ENCODE data around the gene PTK7.

PTK7 gene

DNA sequence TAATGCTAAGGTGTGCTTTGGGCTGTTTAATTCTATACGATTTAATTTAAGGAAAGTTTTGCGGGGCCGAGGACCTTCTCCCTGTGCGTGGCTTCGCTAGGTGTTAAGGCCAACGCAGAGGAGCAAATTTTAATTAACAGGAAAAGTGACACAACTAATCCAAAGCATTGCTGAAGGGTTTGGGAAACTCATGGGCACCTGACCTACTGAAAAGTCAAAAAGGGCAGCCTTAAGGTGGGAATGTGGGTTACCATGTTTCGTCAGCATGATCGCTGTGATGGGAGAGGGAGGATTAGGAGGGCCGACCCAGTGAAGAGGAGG lies 105.5 kb downstream of the PTK7 start:
- no peak for DNase-seq

DNA sequence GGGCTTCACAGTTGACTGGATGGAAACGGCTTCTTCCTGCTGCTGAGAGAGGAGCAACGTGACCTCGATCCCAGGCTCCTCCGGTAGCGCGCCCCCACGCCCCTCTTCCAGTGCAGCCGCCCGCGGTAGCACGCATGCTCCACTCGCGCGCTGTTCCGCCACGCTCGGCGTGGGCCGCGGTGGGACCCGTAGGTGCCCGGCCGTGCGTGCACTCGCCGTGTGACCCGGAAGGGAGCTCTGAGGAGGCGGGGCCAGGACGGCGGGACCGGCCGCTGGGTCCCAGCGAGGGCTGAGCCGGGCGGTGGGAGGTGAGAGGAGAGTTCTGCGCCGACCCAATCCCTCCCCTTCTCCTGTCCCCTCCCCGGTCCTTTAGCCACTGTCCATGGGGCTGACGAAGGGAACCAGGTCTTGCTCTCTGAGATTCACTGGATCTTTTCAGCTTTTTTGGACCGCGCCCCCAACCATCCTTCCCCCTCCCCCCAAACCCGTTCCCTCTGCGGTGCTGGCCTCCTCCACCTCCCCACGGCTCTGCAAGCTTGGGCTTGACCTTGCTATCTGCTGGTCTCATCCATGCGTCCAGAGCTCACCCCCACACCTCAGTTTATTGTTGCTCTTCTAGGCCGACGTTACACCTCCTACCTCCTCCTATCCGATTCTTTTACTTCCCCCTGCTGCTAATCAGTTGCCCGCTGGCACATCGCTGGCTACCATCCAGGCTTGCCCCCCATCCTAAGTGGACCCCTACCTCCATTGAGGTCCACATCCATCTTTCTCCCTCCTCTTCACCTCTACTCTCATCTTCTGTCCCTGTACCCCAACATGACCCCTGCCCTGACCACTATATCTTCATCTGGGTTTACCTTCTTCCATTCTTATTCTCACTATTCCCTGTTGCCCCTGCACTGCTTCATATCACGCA lies 106.1 kb downstream of the PTK7 start, which contains the start of gene CUL9:
Gene CUL9 (plus strand): TSS at position 255 of the 919 bp plus-strand sequence. CDS start 2,115 bp downstream, outside the sequence.
- peak; percentile 89 for DNase-seq

DNA sequence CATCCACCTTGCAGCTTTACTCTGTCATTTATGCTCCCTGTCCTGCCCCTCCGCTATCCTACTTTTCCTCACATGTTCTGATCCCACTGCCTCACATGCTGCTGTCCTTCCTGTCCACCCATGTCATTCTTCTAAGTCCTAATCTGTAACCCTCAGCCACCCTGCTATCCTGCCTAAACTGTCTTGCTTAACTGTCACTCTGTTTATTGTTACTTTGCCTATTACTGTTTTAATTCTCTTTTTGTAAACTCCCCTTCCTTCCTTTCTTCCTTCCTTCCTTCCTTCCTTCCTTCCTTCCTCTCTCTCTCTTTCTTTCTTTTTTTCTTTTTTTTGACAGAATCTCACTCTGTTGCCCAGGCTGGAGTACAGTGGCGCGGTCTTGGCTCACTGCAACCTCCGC lies 107.3 kb downstream of the PTK7 start:
- DNase-seq = peak; percentile 36

DNA sequence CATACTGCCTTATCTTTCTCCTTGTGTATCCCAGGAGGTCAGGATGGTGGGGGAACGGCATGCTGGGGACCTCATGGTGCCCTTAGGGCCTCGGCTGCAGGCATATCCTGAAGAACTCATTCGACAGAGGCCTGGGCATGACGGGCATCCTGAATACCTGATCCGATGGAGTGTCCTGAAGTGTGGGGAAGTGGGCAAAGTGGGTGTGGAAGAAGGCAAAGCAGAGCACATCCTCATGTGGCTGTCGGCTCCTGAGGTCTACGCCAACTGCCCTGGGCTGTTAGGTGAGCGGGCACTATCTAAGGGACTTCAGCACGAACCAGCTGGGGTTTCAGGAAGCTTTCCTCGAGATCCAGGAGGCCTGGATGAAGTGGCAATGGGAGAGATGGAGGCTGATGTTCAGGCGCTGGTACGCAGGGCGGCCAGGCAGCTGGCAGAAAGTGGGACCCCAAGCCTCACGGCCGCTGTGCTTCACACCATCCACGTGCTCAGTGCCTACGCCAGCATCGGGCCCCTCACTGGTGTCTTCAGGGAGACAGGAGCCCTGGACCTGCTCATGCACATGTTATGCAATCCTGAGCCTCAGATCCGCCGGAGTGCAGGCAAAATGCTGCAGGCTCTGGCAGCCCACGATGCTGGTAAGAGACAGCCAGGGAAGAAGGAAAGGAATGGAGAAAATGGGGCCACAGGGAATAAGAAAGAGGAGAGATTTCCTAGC lies 108.3 kb downstream of the PTK7 start:
- DNase-seq = no peak

DNA sequence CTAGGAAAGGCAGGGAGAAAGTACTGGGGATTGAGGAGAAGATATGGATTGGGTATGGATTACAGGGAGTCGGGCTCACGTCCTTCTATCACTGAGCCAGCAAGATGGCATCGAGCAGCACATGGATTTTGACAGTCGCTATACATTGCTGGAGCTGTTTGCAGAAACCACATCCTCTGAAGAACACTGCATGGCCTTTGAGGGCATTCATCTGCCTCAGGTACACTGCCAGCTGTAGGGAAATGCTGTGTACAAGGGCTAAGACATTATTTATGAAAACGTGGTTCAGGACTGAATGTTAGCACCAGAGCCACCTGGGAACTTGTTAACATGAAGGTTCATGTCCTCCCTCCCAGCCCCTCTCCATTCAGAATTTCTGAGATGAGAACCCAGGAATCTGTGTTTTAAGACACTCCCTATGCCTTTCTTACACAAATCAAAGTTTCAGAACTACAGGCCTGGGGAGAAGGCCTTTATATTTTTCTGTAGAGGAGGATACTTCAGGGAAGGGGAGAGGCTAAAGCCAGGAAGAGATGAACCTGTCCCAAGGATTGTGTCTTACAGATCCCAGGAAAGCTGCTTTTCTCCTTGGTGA lies 109.4 kb downstream of the PTK7 start:
- no peak for DNase-seq

DNA sequence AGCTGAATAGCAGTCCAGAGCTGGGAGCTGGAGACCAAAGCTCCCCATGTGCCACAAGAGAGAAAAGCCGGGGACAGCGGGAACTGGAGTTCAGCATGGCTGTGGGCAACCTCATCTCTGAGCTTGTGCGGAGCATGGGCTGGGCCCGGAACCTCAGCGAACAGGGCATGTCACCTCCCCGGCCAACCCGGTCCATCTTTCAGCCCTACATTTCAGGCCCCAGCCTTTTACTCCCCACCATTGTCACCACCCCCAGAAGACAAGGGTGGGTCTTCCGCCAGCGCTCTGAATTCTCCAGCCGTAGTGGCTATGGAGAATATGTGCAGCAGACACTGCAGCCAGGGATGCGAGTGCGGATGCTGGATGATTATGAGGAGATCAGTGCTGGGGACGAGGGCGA lies 109.9 kb downstream of the PTK7 start:
- no peak for DNase-seq

DNA sequence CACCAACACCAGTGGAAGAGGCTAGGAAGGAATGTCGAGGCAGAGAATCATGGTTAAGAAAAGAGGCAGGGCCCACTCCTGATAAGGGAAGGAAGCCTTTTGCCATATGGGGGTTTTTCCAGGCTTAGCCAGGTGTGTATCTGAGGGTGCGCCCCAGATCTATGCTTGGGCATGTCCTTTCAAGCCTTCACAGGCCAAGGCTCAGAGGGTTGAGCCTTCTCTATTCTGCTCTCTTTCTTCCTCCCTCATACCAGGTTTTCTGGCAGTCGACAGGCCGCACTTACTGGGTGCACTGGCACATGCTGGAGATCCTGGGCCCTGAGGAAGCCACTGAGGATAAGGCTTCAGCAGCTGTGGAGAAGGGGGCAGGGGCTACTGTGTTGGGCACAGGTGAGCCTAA lies 110.6 kb downstream of the PTK7 start:
- no peak for DNase-seq

DNA sequence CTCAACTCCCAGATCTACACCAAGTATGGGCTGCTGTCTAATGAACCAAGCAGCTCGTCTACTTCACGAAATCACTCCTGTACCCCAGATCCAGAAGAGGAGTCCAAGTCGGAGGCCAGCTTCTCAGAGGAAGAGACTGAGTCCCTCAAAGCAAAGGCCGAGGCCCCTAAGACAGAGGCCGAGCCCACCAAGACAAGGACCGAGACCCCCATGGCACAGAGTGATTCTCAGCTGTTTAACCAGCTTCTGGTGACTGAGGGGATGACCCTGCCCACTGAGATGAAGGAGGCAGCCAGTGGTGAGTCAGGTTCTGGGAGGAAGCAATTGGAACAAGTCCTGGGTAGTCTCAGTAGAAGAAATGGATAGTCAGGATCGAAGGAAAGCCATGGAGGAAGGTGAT lies 111.7 kb downstream of the PTK7 start:
- DNase-seq = no peak

DNA sequence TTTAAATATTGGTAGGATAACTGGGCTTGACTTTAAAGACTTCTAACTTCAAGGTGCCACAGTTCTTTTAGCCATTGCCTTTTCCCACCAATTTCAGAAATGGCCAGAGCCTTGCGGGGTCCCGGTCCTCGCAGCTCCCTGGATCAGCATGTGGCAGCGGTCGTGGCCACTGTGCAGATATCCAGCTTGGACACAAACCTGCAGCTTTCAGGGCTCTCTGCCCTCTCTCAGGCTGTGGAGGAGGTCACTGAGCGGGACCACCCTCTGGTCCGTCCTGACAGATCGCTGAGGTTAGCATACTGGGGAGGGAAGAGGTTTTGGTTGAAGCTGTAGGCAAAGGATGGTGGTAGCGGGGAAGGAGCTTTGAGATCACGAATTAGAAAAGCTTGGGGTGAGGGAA lies 112.3 kb downstream of the PTK7 start:
- no peak for DNase-seq

DNA sequence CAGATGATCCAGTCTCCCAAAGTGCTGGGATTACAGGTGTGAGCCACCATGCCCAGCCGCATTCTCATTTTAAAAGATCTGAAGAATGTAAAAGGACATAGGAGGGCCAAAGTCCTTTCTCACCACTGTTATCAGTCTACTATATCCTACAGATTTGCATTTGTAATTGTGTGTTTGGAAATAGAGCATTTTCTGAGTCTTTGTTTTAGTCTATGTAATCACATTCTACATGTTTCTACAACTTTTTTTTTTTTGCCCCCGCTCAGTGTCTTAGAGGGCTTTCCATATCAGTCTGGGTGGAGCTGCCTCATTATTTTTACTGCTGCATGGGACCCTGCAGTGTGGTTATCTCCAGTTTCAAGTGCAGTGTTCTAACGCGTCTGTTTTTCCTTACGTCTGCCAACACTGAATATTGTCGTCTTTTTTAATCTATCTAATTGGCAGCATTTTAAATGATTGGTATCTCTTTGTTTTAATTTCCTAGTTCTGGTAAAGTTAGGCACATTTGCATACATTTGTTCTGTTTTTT lies 113.7 kb downstream of the PTK7 start:
- DNase-seq = peak; percentile 76

DNA sequence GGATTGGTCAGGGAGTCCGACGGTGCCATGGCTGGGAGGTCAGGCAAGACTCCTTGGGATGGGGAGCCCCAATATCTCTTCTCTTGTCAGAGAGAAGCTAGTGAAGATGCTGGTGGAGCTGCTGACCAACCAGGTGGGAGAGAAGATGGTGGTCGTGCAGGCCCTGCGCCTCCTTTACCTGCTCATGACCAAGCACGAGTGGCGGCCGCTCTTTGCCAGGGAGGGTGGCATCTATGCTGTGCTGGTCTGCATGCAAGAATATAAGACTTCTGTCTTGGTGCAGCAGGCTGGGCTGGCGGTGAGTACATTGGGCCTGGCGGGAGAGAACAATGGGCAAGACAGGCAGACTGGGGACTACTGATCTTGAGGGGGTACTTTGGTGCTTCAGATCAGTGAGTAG lies 116.8 kb downstream of the PTK7 start:
- DNase-seq = no peak

DNA sequence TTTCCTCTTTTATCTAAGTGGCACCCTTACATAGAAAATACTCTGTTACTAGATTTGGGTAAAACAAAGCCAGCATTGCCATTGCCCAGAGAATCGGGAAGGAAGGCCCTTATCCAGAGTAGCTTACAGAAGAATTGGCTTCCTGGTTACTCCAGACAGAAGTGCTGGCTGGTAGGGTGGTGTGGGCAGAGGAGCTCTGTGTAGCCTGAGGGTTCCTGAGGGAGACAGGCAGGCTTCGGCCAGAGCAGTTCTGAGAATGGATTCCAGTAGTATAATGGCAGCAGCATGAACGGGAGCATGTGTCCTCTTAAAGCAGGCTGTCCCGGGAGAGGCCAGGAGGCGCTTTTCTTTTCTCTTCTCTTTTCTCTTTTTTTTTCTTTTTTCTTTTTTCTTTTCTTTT lies 117.8 kb downstream of the PTK7 start:
- DNase-seq = no peak

DNA sequence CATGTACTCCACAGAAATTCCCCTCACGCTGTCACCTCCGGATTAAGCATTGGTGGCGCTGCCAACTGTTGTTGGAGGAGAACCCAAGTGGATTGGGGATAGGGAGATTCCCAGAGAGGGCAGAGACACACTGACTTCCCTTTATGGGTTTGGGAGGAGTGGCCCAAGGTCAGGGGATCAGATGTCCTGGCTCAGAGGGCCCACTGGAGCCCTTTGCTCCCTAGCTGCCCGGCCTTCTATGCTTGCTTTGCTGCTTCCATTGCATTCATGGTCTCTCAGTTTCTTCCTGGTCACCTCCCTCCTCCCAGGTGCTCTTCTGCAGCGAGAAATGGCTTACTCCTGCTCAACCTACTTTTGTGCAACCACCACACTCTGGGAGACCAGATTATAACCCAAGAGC lies 120.2 kb downstream of the PTK7 start:
- no peak for DNase-seq

DNA sequence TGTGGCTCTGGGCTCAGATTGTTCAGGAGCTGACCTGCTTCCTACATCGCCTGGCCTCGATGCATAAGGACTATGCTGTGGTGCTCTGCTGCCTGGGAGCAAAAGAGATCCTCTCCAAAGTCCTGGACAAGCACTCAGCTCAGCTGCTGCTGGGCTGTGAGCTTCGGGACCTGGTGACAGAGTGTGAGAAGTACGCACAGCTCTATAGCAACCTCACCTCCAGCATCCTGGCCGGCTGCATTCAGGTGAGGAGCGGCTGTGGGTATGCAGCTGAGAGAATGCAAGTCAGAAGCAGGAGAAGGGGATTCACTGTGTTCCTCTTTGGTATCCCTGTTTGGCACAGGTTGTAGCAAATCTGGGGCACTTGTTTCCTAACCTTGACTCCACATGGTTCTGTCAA lies 123.8 kb downstream of the PTK7 start:
- no peak for DNase-seq

DNA sequence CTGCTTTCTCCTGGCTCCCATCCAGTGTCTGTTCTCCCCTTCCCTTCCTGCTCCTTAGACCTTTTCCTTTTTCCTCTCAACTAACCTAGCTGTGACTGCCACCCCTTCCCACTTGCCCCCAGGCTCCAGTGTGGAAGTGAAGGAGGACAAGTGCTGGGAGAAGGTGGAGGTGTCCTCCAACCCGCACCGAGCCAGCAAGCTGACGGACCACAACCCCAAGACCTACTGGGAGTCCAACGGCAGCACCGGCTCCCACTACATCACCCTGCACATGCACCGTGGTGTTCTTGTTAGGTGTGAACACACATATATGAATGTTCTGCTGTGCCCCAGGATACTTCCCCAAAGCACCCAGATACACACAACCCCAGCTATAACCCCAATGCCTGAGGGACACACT lies 124.4 kb downstream of the PTK7 start:
- DNase-seq = no peak

DNA sequence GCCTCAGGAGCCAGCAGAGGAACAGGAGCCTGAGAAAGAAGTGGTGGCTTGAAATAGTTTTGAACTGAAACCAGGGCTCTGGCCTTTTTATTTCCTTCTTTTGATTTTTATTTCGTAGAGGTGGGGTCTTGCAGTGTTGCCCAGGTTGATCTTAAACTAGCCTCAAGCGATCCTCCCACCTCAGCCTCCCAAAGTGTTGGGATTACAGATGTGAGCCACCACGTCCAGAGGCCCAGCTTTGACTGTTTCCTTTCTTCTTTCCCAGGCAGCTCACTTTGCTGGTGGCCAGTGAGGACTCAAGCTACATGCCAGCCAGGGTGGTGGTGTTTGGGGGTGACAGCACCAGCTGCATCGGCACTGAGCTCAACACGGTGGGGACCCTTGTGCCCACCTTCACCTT lies 126.3 kb downstream of the PTK7 start:
- DNase-seq = no peak

DNA sequence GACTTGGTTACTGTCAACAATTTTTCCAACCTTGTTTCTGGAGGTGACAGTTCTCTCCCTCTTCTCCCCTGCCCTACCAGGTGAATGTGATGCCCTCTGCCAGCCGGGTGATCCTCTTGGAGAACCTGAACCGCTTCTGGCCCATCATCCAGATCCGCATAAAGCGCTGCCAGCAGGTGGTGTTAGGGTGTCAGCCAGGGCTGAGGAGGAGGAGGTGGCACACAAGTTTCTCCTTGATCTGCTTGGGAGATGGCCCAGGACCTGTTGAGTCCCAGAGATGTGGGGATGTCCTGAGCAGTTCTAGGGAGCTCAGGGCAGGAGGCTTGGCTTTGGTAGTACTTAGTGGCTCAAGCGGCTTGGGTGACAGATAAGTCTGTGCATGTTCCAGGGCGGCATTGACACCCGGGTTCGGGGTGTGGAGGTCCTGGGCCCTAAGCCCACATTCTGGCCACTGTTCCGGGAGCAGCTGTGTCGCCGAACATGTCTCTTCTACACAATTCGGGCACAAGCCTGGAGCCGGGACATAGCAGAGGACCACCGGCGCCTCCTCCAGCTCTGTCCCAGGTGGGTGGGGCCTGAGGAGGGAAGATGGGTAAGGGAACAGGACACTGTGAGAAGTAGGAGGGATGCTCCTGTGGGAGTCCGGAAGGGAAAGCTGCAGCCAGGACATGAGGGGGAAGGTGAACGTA lies 127.1 kb downstream of the PTK7 start:
- no peak for DNase-seq

DNA sequence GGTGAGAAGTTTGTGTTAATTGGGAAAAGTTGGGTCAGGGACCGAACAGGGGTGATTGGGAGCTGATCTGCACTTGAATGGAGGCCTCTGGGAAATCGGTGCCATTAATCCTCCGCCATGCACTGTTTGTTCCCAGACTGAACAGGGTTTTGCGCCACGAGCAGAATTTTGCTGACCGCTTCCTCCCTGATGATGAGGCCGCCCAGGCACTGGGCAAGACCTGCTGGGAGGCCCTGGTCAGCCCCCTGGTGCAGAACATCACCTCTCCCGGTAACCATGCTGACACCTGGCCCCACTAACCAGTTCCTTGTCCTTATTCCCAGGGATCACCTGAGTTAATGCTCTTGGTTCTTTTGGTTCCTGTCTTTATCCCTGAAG lies 127.6 kb downstream of the PTK7 start:
- DNase-seq = no peak

DNA sequence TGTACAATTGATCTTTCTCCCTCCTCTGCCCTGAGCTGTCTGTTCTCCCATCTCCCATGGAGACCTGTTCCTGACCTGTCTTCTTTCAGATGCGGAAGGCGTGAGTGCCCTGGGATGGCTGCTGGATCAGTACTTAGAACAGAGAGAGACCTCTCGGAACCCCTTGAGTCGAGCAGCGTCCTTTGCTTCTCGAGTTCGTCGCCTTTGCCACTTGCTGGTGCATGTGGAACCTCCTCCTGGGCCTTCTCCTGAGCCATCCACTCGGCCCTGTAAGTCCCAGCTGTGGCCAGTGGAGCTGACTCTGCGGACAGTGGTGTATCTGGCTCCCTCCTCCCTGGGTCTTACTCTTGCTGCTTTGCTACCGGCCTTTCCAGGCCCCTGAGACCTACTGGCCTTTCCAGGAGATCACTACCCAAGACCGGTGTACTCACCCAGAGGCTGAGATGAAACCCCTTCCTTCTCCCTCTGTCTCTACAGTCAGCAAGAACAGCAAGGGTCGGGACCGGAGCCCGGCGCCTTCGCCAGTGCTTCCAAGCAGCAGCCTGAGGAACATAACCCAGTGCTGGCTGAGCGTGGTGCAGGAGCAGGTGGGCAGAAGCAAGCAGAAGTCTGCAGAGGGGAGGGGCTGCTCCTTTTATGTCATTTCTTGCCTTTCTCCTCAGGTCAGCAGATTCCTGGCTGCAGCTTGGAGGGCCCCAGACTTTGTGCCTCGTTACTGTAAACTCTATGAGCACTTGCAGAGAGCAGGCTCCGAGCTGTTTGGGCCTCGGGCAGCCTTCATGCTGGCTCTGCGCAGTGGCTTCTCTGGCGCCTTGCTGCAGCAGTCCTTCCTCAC lies 128.4 kb downstream of the PTK7 start:
- DNase-seq = no peak

DNA sequence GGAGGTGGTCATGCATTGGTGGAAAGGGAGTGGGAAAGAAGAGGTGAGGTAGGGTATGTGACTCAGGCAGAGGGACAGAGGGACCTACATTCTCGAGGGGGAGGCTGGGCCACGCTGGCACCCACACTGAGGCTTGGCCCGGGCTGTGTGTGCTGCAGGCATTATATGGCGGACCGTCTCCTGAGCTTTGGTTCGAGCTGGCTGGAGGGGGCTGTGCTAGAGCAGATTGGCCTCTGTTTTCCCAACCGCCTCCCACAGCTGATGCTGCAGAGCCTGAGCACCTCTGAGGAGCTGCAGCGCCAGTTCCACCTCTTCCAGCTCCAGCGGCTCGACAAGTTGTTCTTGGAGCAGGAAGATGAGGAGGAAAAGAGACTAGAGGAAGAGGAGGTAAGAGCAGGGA lies 129.7 kb downstream of the PTK7 start:
- DNase-seq = no peak

DNA sequence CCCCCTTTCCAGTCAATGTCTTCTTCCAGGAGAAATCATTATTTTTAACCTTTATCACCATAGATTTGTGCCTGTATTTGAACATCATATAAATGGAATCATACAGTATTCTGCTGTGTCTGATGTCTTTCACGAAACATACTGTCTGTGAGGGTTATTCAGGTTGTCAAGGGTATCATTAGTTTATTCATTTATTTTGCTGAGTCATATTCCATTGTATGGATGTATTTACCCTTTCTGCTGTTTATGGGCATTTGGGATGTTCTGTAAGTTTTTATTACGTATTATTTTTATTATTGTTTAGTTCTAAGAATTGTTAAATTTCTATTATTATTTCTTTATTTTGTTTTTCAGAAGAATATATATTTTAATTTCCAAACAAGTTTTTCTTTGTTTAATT lies 131.2 kb downstream of the PTK7 start:
- DNase-seq = no peak
